ENCODE measurements around the gene MANF. TPM values are rescaled to one million over a fixed set of nuclear protein-coding genes. Genes with fewer than 3 reads are reported as not detected.

The MANF gene
- total RNA-seq, 2 donors from 2014 or later: 93.6 to 109 TPM

Other genes with a start within 250 kb of the MANF start
- gene RBM15B, start 6.0 kb downstream of the MANF start, total RNA-seq: 10 to 100 TPM; 12.6 to 22.9 TPM
- 10 to 100 TPM; 34.9 to 48.1 TPM for gene DCAF1, start 114.7 kb downstream of the MANF start, total RNA-seq
- gene RAD54L2, start 153.4 kb downstream of the MANF start, total RNA-seq: 10 to 100 TPM; 17.9 to 27.4 TPM